Measurements from ENCODE around the gene RAD21L1.

GRCh38 chr20:1298888-1299511 lies 73.2 kb downstream of the RAD21L1 start:
- TF ChIP-seq CTCF (IDR thresholded peaks at IDR 0.05) = no peak
- no peak for TF ChIP-seq POLR2A (IDR thresholded peaks at IDR 0.05)
